ENCODE data around the gene RNF150.

The RNF150 gene

GRCh38 chr4:141132072-141132708 is 1.1 kb downstream of the RNF150 start:
- peak; percentile 70 for FAIRE-seq
- DNase-seq (ENCODE audit: insufficient read length, low spot score) = peak; percentile 11

- no peak for DNase-seq (ENCODE audit: insufficient read length, low spot score)
- no peak for FAIRE-seq
These were observed 1.6 kb downstream of the RNF150 start for GRCh38 chr4:141131723-141132071.

- no peak for DNase-seq (ENCODE audit: insufficient read length, low spot score)
- FAIRE-seq = no peak
These were observed 2.2 kb downstream of the RNF150 start for GRCh38 chr4:141130947-141131605.

- FAIRE-seq (peak; percentile 23), DNase-seq (ENCODE audit: insufficient read length, low spot score) (no peak)
These were observed 5.4 kb downstream of the RNF150 start for GRCh38 chr4:141127884-141128283.

- FAIRE-seq (no peak), DNase-seq (ENCODE audit: insufficient read length, low spot score) (no peak)
These were observed 6.5 kb downstream of the RNF150 start for GRCh38 chr4:141126769-141127168.

- FAIRE-seq = no peak
These were observed 9.0 kb downstream of the RNF150 start for GRCh38 chr4:141124224-141124623.

GRCh38 chr4:141121768-141122454 is 11.4 kb downstream of the RNF150 start:
- FAIRE-seq (no peak), DNase-seq (ENCODE audit: insufficient read length, low spot score) (no peak)

More at GRCh38 chr4:141124224-141124623, 9.0 kb downstream of the RNF150 start:
- no peak for DNase-seq (ENCODE audit: insufficient read length, low spot score)

- DNase-seq (ENCODE audit: insufficient read length, low spot score) (no peak), FAIRE-seq (no peak)
These were observed 12.2 kb downstream of the RNF150 start for GRCh38 chr4:141121101-141121500.

- FAIRE-seq = no peak
These were observed 13.2 kb downstream of the RNF150 start for GRCh38 chr4:141120036-141120593.

GRCh38 chr4:141119071-141119470 is 14.2 kb downstream of the RNF150 start:
- DNase-seq (ENCODE audit: insufficient read length, low spot score) (no peak), FAIRE-seq (no peak)

More at GRCh38 chr4:141120036-141120593, 13.2 kb downstream of the RNF150 start:
- DNase-seq (ENCODE audit: insufficient read length, low spot score) = no peak

GRCh38 chr4:141118381-141118780 is 14.9 kb downstream of the RNF150 start:
- FAIRE-seq (no peak), DNase-seq (ENCODE audit: insufficient read length, low spot score) (no peak)

GRCh38 chr4:141117935-141118334 is 15.3 kb downstream of the RNF150 start:
- FAIRE-seq (no peak), DNase-seq (ENCODE audit: insufficient read length, low spot score) (no peak)

GRCh38 chr4:141109983-141110382 is 23.3 kb downstream of the RNF150 start:
- FAIRE-seq (no peak), DNase-seq (ENCODE audit: insufficient read length, low spot score) (no peak)

GRCh38 chr4:141107927-141108326 is 25.3 kb downstream of the RNF150 start:
- FAIRE-seq (no peak), DNase-seq (ENCODE audit: insufficient read length, low spot score) (no peak)

GRCh38 chr4:141102367-141102766 is 30.9 kb downstream of the RNF150 start:
- DNase-seq (ENCODE audit: insufficient read length, low spot score) (peak; percentile 57), FAIRE-seq (peak; percentile 4)

GRCh38 chr4:141101511-141101910 is 31.8 kb downstream of the RNF150 start:
- DNase-seq (ENCODE audit: insufficient read length, low spot score) (no peak), FAIRE-seq (no peak)

GRCh38 chr4:141099326-141099725 is 33.9 kb downstream of the RNF150 start:
- FAIRE-seq (no peak), DNase-seq (ENCODE audit: insufficient read length, low spot score) (no peak)

- FAIRE-seq (no peak), DNase-seq (ENCODE audit: insufficient read length, low spot score) (no peak)
These were observed 35.1 kb downstream of the RNF150 start for GRCh38 chr4:141098163-141098562.

- DNase-seq (ENCODE audit: insufficient read length, low spot score) (no peak), FAIRE-seq (no peak)
These were observed 42.8 kb downstream of the RNF150 start for GRCh38 chr4:141090473-141090872.

GRCh38 chr4:141081921-141082395 is 51.3 kb downstream of the RNF150 start:
- no peak for FAIRE-seq

GRCh38 chr4:141080668-141081067 is 52.6 kb downstream of the RNF150 start:
- FAIRE-seq (no peak), DNase-seq (ENCODE audit: insufficient read length, low spot score) (no peak)

More at GRCh38 chr4:141081921-141082395, 51.3 kb downstream of the RNF150 start:
- no peak for DNase-seq (ENCODE audit: insufficient read length, low spot score)

Data from HTR-8/SVneo (cell line).